K562 (cell line): ENCODE measurements around the gene SLC17A4. TPM values are rescaled to one million over a fixed set of nuclear protein-coding genes. Genes with fewer than 3 reads are reported as not detected.

ENCODE experiments used
- ATAC-seq: fragments of 200-7000 bp; cut with Tn5 transposase; 3 replicates; pipeline ENCODE4 v1.9.1; 2020; ENCODE audit warnings: moderate library complexity
- BruUV-seq: library from RNA; stranded (reverse); fragments of 400-500 nt; replicated peaks from 2 replicates; lab custom pipeline; 2021; lab: Mats Ljungman, UMichigan
- CTCF ChIA-PET: fragments of 300-600 bp; formaldehyde crosslinking; extraction: SDS; loops from one replicate; lab custom pipeline; 2021; ENCODE audit warnings: low intra/inter-chr PET ratio; lab: Yijun Ruan, JAX
- POLR2A ChIA-PET: fragments of 300-600, 350-650 bp; sonication (Branson Sonifier 250); formaldehyde crosslinking; extraction: SDS; loops from one replicate; lab custom pipeline; 2021; ENCODE audit warnings: antibody characterized with exemption, inconsistent platforms; lab: Yijun Ruan, JAX
- DNase-seq, 4 experiments: peaks; one replicate each; pipeline versions ENCODE4 v3.0.0 to v3.0.0-alpha.2; 2011 to 2018; ENCODE audit warnings: low spot score in 3 of 4, mixed read lengths in 3 of 4; ENCODE audit errors: extremely low read depth in 1 of 4
- FAIRE-seq: peaks from 2 replicates; lab custom pipeline; 2011; peaks lifted over from hg19 to GRCh38; lab: Jason Lieb, UNC
- H2AFZ ChIP-seq: 2 replicates; pipeline ENCODE4 v1.6.0; 2011; ENCODE audit warnings: low read depth, low read length, control low read depth, inconsistent platforms
- H3K27ac ChIP-seq: fragments of 200-600 bp; 3 replicates; pipeline ENCODE4 v1.8.0; 2011; ENCODE audit warnings: low read depth, mild to moderate bottlenecking, control low read depth, inconsistent platforms, low read length, moderate library complexity, mixed read lengths; ENCODE audit errors: extremely low read depth
- H3K27me3 ChIP-seq, 2 experiments: fragments of 300-600 bp in 1 of 2; 2 replicates in 1 of 2; 3 replicates in 1 of 2; pipeline versions ENCODE4 v1.6.0 to v1.8.0; 2011; ENCODE audit warnings: inconsistent platforms in 2 of 2, low read length in 2 of 2, mild to moderate bottlenecking in 1 of 2, mixed read lengths in 1 of 2, moderate library complexity in 1 of 2; ENCODE audit not compliant: control insufficient read depth in 2 of 2, insufficient read depth in 2 of 2
- H3K36me3 ChIP-seq: fragments of 300-600 bp; 3 replicates; pipeline ENCODE4 v1.8.0; 2011; ENCODE audit warnings: mild to moderate bottlenecking, low read length, inconsistent platforms; ENCODE audit not compliant: control insufficient read depth, insufficient read depth
- H3K4me1 ChIP-seq, 2 experiments: fragments of 200-600 bp in 1 of 2; replicated peaks in 1 of 2; 2 replicates in 1 of 2; 3 replicates in 1 of 2; pipeline versions ENCODE4 v1.5.1 to v1.8.0; 2011; ENCODE audit warnings: inconsistent platforms in 2 of 2, low read length in 2 of 2, mild to moderate bottlenecking in 1 of 2, mixed read lengths in 1 of 2, moderate library complexity in 1 of 2; ENCODE audit not compliant: control insufficient read depth in 2 of 2, insufficient read depth in 2 of 2
- H3K4me2 ChIP-seq: 2 replicates; pipeline ENCODE4 v1.6.1; 2011; ENCODE audit warnings: low read length, control low read depth, inconsistent platforms, mixed read lengths; ENCODE audit not compliant: insufficient read depth
- H3K4me3 ChIP-seq: fragments of 200-600 bp; sonication (generic), shearing (Covaris generic); 2 replicates; pipeline ENCODE4 v1.5.1; 2016; ENCODE audit warnings: control low read depth, inconsistent platforms
- H3K79me2 ChIP-seq: fragments of 200-600 bp; 3 replicates; pipeline ENCODE4 v1.8.0; 2011; ENCODE audit warnings: low read length, inconsistent platforms; ENCODE audit not compliant: control insufficient read depth, insufficient read depth
- H3K9ac ChIP-seq, 2 experiments: 2 replicates each; pipeline versions ENCODE4 v1.6.0 to v1.6.1; 2011; ENCODE audit warnings: low read depth in 2 of 2, low read length in 2 of 2, control low read depth in 1 of 2, inconsistent platforms in 1 of 2, mild to moderate bottlenecking in 1 of 2, mixed read lengths in 1 of 2; ENCODE audit not compliant: insufficient read depth in 1 of 2
- H3K9me1 ChIP-seq: one replicate; pipeline ENCODE4 v1.6.0; 2011; ENCODE audit warnings: inconsistent platforms, mild to moderate bottlenecking, low read length, moderate library complexity; ENCODE audit not compliant: control insufficient read depth, insufficient read depth
- H3K9me3 ChIP-seq: replicated peaks from 2 replicates; pipeline ENCODE4 v1.5.1; 2011; ENCODE audit warnings: low read depth, low read length, inconsistent platforms; ENCODE audit not compliant: control insufficient read depth, insufficient read depth
- H4K20me1 ChIP-seq: replicated peaks from 2 replicates; pipeline ENCODE4 v1.6.1; 2011; ENCODE audit warnings: low read length, inconsistent platforms, mixed read lengths; ENCODE audit not compliant: control insufficient read depth, insufficient read depth
- GTF2E2 ChIP-seq: fragments of 200-800 bp; sonication (Bioruptor generic); IDR thresholded peaks from 2 replicates; pipeline ENCODE4 v1.6.1; 2016; ENCODE audit warnings: missing genetic modification characterization, missing compliant biosample characterization
- TAL1 ChIP-seq: fragments of 450-650 bp; IDR thresholded peaks from 2 replicates; pipeline ENCODE4 v1.6.1; 2016; ENCODE audit warnings: mild to moderate bottlenecking
- WGBS: fragments of 100-300 bp; shearing (Covaris generic); methylation state at CpG from one replicate; pipeline ENCODE4 v1.1.6; 2016; ENCODE audit warnings: low coverage, mixed read lengths; ENCODE audit not compliant: insufficient coverage; ENCODE audit errors: missing lambda C conversion rate; 5-methylcytosine and 5-hydroxymethylcytosine counted together
- in situ Hi-C: fragments of 300-500 bp; cut with MboI; formaldehyde crosslinking; loops from 4 replicates; pipeline ENCODE4 v1.15.0; 2018; ENCODE audit warnings: inconsistent platforms, mixed read lengths
- intact Hi-C: fragments of 100-400 bp; cut with micrococcal nuclease; formaldehyde crosslinking; loops from 2 replicates; pipeline ENCODE4 v1.14.2; 2022
- polyA plus RNA-seq, 8 experiments: library from polyadenylated mRNA; depleted of rRNA in 4 of 8; stranded (reverse) in 5 of 8; unstranded in 3 of 8; fragments of >200 nt; fragmentation: Nextera tagmentation in 2 of 8; fragmentation: Illumina TruSeq in 1 of 8; extraction: Ambion mirVana in 2 of 8; extraction: Trizol in 1 of 8; gene quantifications; 2 replicates each; pipeline versions ENCODE4 v1.2.1 to v1.2.3, GENCODE V29; 2011 to 2014; ENCODE audit warnings: inconsistent platforms in 1 of 8, missing spikeins in 1 of 8
- total RNA-seq, 7 experiments: library from RNA; depleted of rRNA in 6 of 7; stranded (reverse); fragments of >200 nt in 6 of 7; fragmentation: Illumina TruSeq in 2 of 7; extraction: Trizol in 2 of 7; gene quantifications; 2 replicates each; pipeline versions ENCODE4 v1.2.1 to v1.2.3, GENCODE V29; 2011 to 2021; ENCODE audit warnings: low replicate concordance in 1 of 7
- TF ChIP-seq, protein P1 (sequence below), 2 experiments: fragments of 450-650 bp in 1 of 2; sonication (generic) in 1 of 2; formaldehyde crosslinking in 1 of 2; IDR thresholded peaks; 2 replicates each; pipeline versions ENCODE4 v1.7.1 to v1.9.0; 2016 to 2022; ENCODE audit warnings: inconsistent platforms in 1 of 2, mild to moderate bottlenecking in 1 of 2, missing genetic modification reagents in 1 of 2
- TF ChIP-seq, protein P2 (sequence below), 2 experiments: IDR thresholded peaks; 2 replicates each; pipeline ENCODE4 v1.6.1; 2011; ENCODE audit warnings: borderline replicate concordance in 1 of 2, control low read depth in 1 of 2, low read depth in 1 of 2, low read length in 1 of 2, mild to moderate bottlenecking in 1 of 2, mixed read lengths in 1 of 2, moderate library complexity in 1 of 2; ENCODE audit not compliant: insufficient read depth in 1 of 2, insufficient read length in 1 of 2, poor library complexity in 1 of 2, severe bottlenecking in 1 of 2; ENCODE audit errors: extremely low read depth in 1 of 2
- TF ChIP-seq, protein P3 (sequence below), 3 experiments: IDR thresholded peaks in 2 of 3; conservative IDR thresholded peaks in 1 of 3; 2 replicates each; pipeline ENCODE4 v1.5.1; 2011 to 2012; ENCODE audit warnings: low read length in 3 of 3, mild to moderate bottlenecking in 3 of 3, control low read depth in 2 of 3, improper control_type of control experiment in 1 of 3, inconsistent platforms in 1 of 3, low read depth in 1 of 3, mixed read lengths in 1 of 3, moderate library complexity in 1 of 3; ENCODE audit not compliant: insufficient read depth in 2 of 3

The SLC17A4 gene
- total and polyA plus RNA-seq, 9 of the 15 experiments (the other 6 are each of a cell fraction or from before 2014, with no cell fraction given): not detected

DNA sequence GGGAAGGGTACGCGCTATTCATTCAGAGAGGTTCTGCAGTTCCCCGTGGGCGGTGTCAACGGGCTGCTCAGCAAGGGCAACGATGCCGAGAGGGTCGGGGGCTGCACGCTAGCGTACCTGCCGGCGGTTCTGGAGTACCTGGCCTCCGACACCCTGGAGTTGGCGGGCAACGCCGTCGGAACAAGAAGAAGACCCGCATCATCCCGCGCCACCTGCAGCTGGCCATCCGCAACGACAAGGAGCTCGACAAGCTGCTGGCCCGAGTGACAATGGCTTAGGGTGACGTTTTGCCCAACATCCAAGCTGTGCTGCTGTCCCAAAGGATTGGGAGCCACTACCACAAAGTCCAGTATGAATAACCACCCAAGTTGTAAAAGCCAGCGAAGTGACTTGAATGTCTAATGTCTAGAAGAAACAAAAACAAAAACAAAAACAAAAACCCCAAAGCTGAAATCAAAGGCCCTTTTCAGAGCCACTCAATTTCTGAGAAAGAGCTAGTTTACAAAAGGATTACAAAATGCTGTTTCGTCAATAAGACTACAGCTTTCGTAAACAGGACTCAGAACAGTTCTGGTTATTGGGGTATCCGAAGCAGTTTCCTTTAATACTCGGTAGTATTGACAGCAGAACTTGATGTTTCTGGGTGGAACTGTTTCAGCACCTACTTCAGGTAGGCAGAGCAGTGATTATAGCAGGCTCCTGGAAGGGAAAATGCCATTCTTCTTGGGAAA is 21.9 kb upstream of the SLC17A4 start:
- BruUV-seq: no TSS peak
- FAIRE-seq: no peak
- TF ChIP-seq, protein P1, sequence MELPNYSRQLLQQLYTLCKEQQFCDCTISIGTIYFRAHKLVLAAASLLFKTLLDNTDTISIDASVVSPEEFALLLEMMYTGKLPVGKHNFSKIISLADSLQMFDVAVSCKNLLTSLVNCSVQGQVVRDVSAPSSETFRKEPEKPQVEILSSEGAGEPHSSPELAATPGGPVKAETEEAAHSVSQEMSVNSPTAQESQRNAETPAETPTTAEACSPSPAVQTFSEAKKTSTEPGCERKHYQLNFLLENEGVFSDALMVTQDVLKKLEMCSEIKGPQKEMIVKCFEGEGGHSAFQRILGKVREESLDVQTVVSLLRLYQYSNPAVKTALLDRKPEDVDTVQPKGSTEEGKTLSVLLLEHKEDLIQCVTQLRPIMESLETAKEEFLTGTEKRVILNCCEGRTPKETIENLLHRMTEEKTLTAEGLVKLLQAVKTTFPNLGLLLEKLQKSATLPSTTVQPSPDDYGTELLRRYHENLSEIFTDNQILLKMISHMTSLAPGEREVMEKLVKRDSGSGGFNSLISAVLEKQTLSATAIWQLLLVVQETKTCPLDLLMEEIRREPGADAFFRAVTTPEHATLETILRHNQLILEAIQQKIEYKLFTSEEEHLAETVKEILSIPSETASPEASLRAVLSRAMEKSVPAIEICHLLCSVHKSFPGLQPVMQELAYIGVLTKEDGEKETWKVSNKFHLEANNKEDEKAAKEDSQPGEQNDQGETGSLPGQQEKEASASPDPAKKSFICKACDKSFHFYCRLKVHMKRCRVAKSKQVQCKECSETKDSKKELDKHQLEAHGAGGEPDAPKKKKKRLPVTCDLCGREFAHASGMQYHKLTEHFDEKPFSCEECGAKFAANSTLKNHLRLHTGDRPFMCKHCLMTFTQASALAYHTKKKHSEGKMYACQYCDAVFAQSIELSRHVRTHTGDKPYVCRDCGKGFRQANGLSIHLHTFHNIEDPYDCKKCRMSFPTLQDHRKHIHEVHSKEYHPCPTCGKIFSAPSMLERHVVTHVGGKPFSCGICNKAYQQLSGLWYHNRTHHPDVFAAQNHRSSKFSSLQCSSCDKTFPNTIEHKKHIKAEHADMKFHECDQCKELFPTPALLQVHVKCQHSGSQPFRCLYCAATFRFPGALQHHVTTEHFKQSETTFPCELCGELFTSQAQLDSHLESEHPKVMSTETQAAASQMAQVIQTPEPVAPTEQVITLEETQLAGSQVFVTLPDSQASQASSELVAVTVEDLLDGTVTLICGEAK (IDR thresholded peaks at IDR 0.05): no peak
- TF ChIP-seq, protein P1 (CRISPR knock-in tag; IDR thresholded peaks at IDR 0.05): no peak
- TF ChIP-seq GTF2E2 (tag): no peak
- TF ChIP-seq, protein P2, sequence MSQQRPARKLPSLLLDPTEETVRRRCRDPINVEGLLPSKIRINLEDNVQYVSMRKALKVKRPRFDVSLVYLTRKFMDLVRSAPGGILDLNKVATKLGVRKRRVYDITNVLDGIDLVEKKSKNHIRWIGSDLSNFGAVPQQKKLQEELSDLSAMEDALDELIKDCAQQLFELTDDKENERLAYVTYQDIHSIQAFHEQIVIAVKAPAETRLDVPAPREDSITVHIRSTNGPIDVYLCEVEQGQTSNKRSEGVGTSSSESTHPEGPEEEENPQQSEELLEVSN (IDR thresholded peaks at IDR 0.05; ENCODE audit: borderline replicate concordance in 1 of 2, extremely low read depth in 1 of 2, insufficient read depth in 1 of 2, insufficient read length in 1 of 2, low read depth in 1 of 2, low read length in 1 of 2, poor library complexity in 1 of 2, severe bottlenecking in 1 of 2): peak in 1 of 2 experiments; percentile 16
- TF ChIP-seq, protein P3, sequence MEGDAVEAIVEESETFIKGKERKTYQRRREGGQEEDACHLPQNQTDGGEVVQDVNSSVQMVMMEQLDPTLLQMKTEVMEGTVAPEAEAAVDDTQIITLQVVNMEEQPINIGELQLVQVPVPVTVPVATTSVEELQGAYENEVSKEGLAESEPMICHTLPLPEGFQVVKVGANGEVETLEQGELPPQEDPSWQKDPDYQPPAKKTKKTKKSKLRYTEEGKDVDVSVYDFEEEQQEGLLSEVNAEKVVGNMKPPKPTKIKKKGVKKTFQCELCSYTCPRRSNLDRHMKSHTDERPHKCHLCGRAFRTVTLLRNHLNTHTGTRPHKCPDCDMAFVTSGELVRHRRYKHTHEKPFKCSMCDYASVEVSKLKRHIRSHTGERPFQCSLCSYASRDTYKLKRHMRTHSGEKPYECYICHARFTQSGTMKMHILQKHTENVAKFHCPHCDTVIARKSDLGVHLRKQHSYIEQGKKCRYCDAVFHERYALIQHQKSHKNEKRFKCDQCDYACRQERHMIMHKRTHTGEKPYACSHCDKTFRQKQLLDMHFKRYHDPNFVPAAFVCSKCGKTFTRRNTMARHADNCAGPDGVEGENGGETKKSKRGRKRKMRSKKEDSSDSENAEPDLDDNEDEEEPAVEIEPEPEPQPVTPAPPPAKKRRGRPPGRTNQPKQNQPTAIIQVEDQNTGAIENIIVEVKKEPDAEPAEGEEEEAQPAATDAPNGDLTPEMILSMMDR (IDR thresholded peaks at IDR 0.05 in 2 of 3, conservative IDR thresholded peaks at IDR 0.05 in 1 of 3; ENCODE audit: insufficient read depth in 2 of 3, low read depth in 1 of 3, low read length in 3 of 3): peak; percentile 22 to 39 (median 32); a peak in 2 of 6 replicates
- no peak for TF ChIP-seq TAL1

More for the DNA sequence above, 21.9 kb upstream of the SLC17A4 start:
- H2AFZ ChIP-seq: no peak overlapping the region
- peak in 1 of 4 experiments; percentile 14 for DNase-seq
- no peak overlapping the region for H3K27ac ChIP-seq
- H3K9ac ChIP-seq: no peak overlapping the region
- no peak overlapping the region for H3K4me3 ChIP-seq
- no peaks in the 10 kb centered on the region for H3K9me1 ChIP-seq
- WGBS: 13% methylated on average over 30 of the region's 30 CpGs
- H3K4me2 ChIP-seq: 0 out of 2 replicates have a peak overlapping the region, but pooled peaks have one; percentile 3
- in situ Hi-C loops (no loop called here), intact Hi-C loops (no loop called here)
- peaks cover 21 to 26% of the 10 kb centered on the region in 2 experiments; a peak in 4 of 5 replicates for H3K27me3 ChIP-seq
- ATAC-seq: peak; percentile 71
- H3K79me2 ChIP-seq: no peaks in the 10 kb centered on the region
- H4K20me1 ChIP-seq: no peaks in the 10 kb centered on the region
- H3K36me3 ChIP-seq: no peaks in the 10 kb centered on the region
- ChIA-PET CTCF (no interaction called here), POLR2A (interaction anchor here (0.8 kb wide), 1 partner anchor 22 kb away, joined by 3 read pairs; the partner anchor contains the start of gene SLC17A4)
- H3K4me1 ChIP-seq: peaks cover 0 to 6% of the 10 kb centered on the region in 2 experiments; a peak in 1 of 5 replicates
- H3K9me3 ChIP-seq: no peaks in the 10 kb centered on the region
